ENCODE data around the gene BMP6.

DNA sequence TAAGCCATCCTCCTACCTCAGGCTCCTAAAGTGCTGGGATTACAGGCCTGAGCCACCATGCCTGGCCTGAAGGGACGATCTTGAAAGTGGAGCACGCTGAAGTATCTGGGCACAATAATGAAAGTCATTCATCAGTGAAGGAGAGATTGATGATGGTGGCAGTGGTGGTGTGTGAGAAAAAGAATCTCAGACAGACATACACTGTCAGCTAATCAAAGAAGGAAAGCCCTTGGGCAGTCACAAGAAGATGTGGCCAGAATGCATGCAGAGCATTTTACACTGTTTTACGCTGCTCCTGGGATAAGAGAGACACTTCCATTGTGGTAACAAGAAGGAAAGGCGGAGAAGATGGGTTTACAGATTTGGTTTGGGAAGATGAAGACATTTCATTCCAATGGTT, 20.4 kb upstream of the BMP6 start:
- TF ChIP-seq, protein P1, sequence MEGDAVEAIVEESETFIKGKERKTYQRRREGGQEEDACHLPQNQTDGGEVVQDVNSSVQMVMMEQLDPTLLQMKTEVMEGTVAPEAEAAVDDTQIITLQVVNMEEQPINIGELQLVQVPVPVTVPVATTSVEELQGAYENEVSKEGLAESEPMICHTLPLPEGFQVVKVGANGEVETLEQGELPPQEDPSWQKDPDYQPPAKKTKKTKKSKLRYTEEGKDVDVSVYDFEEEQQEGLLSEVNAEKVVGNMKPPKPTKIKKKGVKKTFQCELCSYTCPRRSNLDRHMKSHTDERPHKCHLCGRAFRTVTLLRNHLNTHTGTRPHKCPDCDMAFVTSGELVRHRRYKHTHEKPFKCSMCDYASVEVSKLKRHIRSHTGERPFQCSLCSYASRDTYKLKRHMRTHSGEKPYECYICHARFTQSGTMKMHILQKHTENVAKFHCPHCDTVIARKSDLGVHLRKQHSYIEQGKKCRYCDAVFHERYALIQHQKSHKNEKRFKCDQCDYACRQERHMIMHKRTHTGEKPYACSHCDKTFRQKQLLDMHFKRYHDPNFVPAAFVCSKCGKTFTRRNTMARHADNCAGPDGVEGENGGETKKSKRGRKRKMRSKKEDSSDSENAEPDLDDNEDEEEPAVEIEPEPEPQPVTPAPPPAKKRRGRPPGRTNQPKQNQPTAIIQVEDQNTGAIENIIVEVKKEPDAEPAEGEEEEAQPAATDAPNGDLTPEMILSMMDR (IDR thresholded peaks at IDR 0.05): no peak
- no peak for TF ChIP-seq ZFX (IDR thresholded peaks at IDR 0.05; ENCODE audit: borderline replicate concordance)

All from 22Rv1 (cell line).